Suprapubic skin (tissue), 4 donors: ENCODE data around the gene RAB11B. TPM values are rescaled to one million over a fixed set of nuclear protein-coding genes. Genes with fewer than 3 reads are reported as not detected.
A peak's percentile ranks its signal among the peaks of the same experiment; 100 is the strongest.
"Not testable (repeated sequence)": the region's sequence is repeated elsewhere in the genome, so short reads cannot be mapped to it uniquely, and the experiment has no call there.

Experiments
- DNase-seq, 2 donors: peaks; one replicate each; pipeline ENCODE4 v3.0.0-alpha.2; 2019; ENCODE audit warnings: low spot score in 2 of 2
- H3K27ac ChIP-seq: fragments of 200-600 bp; sonication (generic); one replicate; pipeline ENCODE4 v1.5.1; 2019
- H3K27me3 ChIP-seq: fragments of 200-600 bp; sonication (generic); one replicate; pipeline ENCODE4 v1.5.1; 2019
- H3K36me3 ChIP-seq: fragments of 200-600 bp; sonication (generic); one replicate; pipeline ENCODE4 v1.5.1; 2019
- H3K4me1 ChIP-seq: fragments of 200-600 bp; sonication (generic); one replicate; pipeline ENCODE4 v1.5.1; 2019
- H3K4me3 ChIP-seq: fragments of 200-600 bp; sonication (generic); one replicate; pipeline ENCODE4 v1.5.1; 2019; ENCODE audit warnings: mild to moderate bottlenecking
- H3K9me3 ChIP-seq: fragments of 200-600 bp; sonication (generic); one replicate; pipeline ENCODE4 v1.5.1; 2019
- CTCF ChIP-seq, 2 donors: fragments of 200-600 bp in 1 of 2; fragments of 450-650 bp in 1 of 2; sonication (generic) in 1 of 2; IDR thresholded peaks; one replicate each; pipeline ENCODE4 v1.5.1; 2016 to 2019; ENCODE audit warnings: antibody characterized with exemption in 2 of 2, mild to moderate bottlenecking in 1 of 2, moderate library complexity in 1 of 2
- EP300 ChIP-seq: sonication (generic); formaldehyde crosslinking; IDR thresholded peaks from one replicate; pipeline ENCODE4 v1.6.1; 2017; ENCODE audit warnings: antibody characterized with exemption
- POLR2A ChIP-seq, 2 donors: fragments of 450-650 bp; IDR thresholded peaks; one replicate each; pipeline ENCODE4 v1.6.1; 2017; ENCODE audit warnings: antibody characterized with exemption in 2 of 2, mild to moderate bottlenecking in 2 of 2, moderate library complexity in 2 of 2
- POLR2AphosphoS5 ChIP-seq, 3 donors: sonication (generic); formaldehyde crosslinking; IDR thresholded peaks; one replicate each; pipeline ENCODE4 v1.6.1; 2017; ENCODE audit warnings: antibody characterized with exemption in 3 of 3
- WGBS: methylation state at CpG from one replicate; pipeline ENCODE4 v1.1.5; 2018; 5-methylcytosine and 5-hydroxymethylcytosine counted together
- total RNA-seq, 4 donors: library from RNA; depleted of rRNA; stranded (reverse); fragments of >200 nt; gene quantifications; one replicate each; pipeline ENCODE4 v1.1.0, GENCODE V29; 2016

RAB11B gene
- total RNA-seq, 4 donors from 2014 or later = 44.8 to 104 (median 57.8) TPM

- DNase-seq = no peak
- Histone ChIP-seq H3K36me3 (no peaks in the 10 kb centered on the region), H3K27ac (peak overlapping the region; percentile 67), H3K27me3 (no peaks in the 10 kb centered on the region), H3K4me1 (peaks cover 33% of the 10 kb centered on the region), H3K4me3 (peak overlapping the region; percentile 81), H3K9me3 (no peaks in the 10 kb centered on the region)
- TF ChIP-seq CTCF (IDR thresholded peaks at IDR 0.05) = no peak
- TF ChIP-seq POLR2AphosphoS5 (IDR thresholded peaks at IDR 0.05) = no peak
- TF ChIP-seq EP300 = no peak
- no peak for TF ChIP-seq POLR2A (IDR thresholded peaks at IDR 0.05)
- 21% methylated on average over 3 of the region's 3 CpGs for WGBS
These were observed 23.5 kb downstream of the RAB11B start for GRCh38 chr19:8413629-8413995.

- H3K36me3 ChIP-seq = peaks cover 4% of the 10 kb centered on the region
- H3K4me1 ChIP-seq = peaks cover 33% of the 10 kb centered on the region
- no peak for TF ChIP-seq POLR2AphosphoS5 (IDR thresholded peaks at IDR 0.05)
- TF ChIP-seq EP300 = no peak
- TF ChIP-seq CTCF (IDR thresholded peaks at IDR 0.05) = no peak
- no peak for TF ChIP-seq POLR2A (IDR thresholded peaks at IDR 0.05)
- DNase-seq = no peak
- H3K27ac ChIP-seq = no peak overlapping the region
- no peaks in the 10 kb centered on the region for H3K9me3 ChIP-seq
- 88% methylated on average over 4 of the region's 4 CpGs for WGBS
- no peaks in the 10 kb centered on the region for H3K27me3 ChIP-seq
- H3K4me3 ChIP-seq = no peak overlapping the region
These were observed 26.6 kb downstream of the RAB11B start for GRCh38 chr19:8416796-8417195.

GRCh38 chr19:8421484-8422461, 31.6 kb downstream of the RAB11B start:
- no peak for TF ChIP-seq CTCF (IDR thresholded peaks at IDR 0.05)
- no peak for TF ChIP-seq POLR2A (IDR thresholded peaks at IDR 0.05)
- Histone ChIP-seq H3K9me3 (no peaks in the 10 kb centered on the region), H3K4me1 (peaks cover 25% of the 10 kb centered on the region), H3K27me3 (no peaks in the 10 kb centered on the region), H3K4me3 (no peak overlapping the region), H3K27ac (no peak overlapping the region), H3K36me3 (peaks cover 15% of the 10 kb centered on the region)
- no peak for DNase-seq
- 93% methylated on average over 22 of the region's 28 CpGs for WGBS

- Histone ChIP-seq H3K36me3 (peaks cover 26% of the 10 kb centered on the region), H3K9me3 (no peaks in the 10 kb centered on the region), H3K27ac (peak overlapping the region; percentile 86), H3K4me3 (peak overlapping the region; percentile 15), H3K27me3 (no peaks in the 10 kb centered on the region), H3K4me1 (peaks cover 19% of the 10 kb centered on the region)
- no peak for TF ChIP-seq POLR2A (IDR thresholded peaks at IDR 0.05)
- no peak for TF ChIP-seq EP300
- peak in 2 of 3 donors; percentile 75 to 84 for TF ChIP-seq POLR2AphosphoS5 (IDR thresholded peaks at IDR 0.05)
- no peak for TF ChIP-seq CTCF (IDR thresholded peaks at IDR 0.05)
- 22% methylated on average over 9 of the region's 9 CpGs for WGBS
- DNase-seq = peak; percentile 93 to 96
These were observed 33.7 kb downstream of the RAB11B start for GRCh38 chr19:8423817-8424223.

- not testable (repeated sequence) for DNase-seq, H3K27me3 ChIP-seq, H3K9me3 ChIP-seq, H3K27ac ChIP-seq, H3K4me3 ChIP-seq
- WGBS = 96% methylated on average over 6 of the region's 6 CpGs
- Histone ChIP-seq H3K36me3 (peaks cover 30% of the 10 kb centered on the region), H3K4me1 (peaks cover 19% of the 10 kb centered on the region)
These were observed 35.2 kb downstream of the RAB11B start for GRCh38 chr19:8425331-8425730.
